HG03378 (cell line): ENCODE data around the gene DYSF.

Source experiments
- ATAC-seq: cut with Tn5 transposase; IDR thresholded peaks from one replicate; pipeline ENCODE4 v1.9.1; 2021; ENCODE audit warnings: mild to moderate bottlenecking, moderate library complexity; ENCODE audit not compliant: unreplicated experiment

The DYSF gene

DNA sequence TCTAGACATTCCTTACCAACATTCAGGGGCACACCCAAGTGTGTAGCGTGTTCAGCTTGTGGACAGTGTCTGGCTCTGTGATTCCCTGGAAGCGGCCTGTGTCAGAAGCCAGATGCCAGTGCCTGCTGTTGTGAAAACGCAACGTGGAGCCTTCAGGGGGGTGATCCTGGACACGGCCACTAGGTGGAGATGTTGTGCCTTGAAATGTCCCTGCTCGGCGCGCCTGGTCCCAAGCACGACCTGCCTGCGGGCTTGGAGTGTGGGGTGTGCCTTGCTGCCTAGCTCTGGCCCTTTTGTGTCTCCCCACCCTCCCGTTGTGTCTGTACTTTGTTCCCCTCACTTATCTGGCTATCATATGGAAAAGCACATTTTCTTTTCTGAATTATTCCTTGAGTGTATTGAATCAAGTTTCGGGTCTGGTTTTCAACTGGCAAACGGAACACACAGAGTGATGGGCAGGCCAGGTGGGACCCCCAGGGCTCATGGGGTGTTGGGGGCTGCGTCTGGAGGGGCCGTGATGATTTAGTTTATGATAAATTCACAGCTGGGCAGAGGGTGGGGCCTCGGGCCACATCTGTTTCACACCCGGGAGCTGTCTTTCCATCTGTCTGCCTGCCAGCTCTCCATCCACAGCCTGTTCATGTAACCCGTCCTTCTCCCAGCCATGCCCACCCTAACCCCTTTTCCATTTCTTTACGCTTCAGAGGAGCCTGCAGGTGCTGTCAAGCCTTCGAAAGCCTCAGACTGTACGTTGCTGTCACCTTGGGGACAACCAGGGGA, 95.5 kb downstream of the DYSF start:
- ATAC-seq: no peak

DNA sequence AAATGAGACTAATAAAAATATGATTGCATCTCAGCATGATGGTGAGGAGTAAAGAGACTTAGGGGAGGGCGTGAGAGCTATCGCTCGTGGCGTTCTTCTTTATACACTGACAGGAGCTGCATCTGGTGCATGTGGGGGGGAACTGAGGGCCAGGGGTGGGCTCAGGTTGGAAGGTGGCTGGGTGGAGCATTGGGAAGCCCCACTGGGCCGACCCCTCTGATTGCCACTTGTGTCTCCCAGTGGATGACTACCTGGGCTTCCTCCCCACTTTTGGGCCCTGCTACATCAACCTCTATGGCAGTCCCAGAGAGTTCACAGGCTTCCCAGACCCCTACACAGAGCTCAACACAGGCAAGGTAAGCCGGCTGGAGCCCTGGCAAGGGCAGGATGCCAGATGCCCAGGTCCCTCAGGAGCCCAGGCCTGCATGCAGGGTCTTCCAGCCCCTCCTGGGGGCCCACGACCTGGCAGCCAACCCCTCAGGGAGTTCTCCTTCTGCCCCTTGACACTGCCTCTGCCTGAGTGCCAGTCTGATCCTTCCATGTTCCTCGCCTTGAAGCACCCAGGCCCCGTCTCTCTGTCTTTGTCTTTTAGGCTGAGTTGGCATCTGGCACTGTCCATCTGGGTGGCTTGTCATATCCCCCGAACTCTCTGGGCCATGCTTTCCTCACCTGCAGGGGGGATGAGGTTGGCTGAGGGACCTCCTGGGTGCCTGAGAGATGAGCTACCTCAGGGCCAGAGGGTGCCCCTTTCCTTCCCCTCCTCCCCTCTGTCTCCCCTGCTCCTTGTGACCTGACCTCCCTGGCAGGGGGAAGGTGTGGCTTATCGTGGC, 97.7 kb downstream of the DYSF start:
- no peak for ATAC-seq

DNA sequence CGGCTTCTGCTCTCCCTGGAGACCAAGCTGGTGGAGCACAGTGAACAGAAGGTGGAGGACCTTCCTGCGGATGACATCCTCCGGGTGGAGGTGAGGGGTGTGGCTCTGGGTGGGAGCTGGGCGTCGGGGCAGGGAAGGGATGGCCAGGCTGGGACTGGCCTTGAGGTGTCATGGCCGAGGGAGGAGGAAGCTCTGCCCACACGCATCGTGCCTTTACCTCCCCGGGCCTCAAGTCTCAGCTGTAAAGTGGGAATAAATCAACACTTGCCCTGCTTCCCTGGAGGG, 98.2 kb downstream of the DYSF start:
- no peak for ATAC-seq

DNA sequence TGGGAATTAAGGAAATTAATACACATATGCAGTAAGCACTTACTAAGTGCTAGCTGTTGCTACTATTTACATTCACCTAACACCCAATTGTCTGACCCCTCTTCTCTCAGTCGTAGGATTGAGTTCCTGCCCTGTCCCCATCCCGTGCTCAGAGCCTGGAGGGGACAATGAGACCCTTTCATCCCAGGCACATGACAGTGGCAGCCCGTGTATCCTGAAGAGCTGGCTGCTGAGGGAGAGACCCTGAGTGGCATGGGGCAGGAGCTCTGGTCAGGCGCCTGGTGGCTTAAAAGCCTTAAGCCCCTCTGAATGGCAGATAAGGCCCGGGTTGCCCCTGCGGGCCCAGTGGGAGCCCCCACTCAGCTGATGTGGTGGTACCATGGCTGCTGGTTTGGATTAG, 99.0 kb downstream of the DYSF start:
- no peak for ATAC-seq

DNA sequence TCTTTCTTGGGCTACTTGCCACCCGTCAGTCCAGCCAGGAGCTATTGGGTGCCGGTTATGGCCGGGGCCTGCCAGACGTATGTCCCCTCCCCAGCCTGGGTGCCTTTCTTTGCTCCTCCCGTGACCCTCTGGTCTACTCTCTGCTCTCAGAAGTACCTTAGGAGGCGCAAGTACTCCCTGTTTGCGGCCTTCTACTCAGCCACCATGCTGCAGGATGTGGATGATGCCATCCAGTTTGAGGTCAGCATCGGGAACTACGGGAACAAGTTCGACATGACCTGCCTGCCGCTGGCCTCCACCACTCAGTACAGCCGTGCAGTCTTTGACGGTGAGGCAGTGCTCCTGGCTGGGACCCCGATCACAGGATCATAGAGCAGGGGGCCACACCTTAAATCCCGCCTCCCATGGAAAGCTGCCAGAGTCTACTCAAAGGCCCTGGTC, 99.5 kb downstream of the DYSF start:
- no peak for ATAC-seq

DNA sequence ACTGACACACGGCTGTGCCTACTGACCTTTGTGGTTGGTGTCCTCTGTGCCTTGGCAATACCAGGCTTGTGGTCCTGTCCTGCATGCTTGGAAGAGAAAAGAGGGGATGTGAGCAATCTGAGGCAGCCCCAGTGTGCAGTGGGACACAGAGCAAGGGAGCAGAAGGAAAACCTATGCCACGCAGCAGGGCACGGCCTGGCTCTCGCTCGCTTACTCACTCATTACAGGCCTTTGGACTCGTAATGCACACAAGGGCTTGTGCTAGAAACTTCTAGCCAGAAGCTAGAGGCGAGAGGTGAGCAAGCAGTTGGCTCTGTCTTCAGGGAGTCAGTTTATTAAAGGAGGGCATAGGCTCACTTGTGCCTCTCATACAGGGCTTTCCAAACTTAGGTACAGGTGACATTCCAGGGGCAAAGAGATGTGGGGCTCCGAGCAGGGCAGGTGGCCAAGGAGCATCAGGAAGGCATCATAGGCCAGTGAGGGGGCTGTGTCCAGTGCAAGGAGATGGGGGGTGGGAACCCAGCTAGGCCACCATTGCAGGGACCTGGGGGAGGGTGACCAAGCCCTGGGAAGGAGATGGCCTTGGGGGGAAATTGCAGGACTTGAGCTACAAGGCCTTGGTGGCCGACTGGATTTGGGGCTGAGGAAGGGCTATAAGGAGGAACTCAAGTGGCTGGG, 100.8 kb downstream of the DYSF start:
- ATAC-seq: no peak

DNA sequence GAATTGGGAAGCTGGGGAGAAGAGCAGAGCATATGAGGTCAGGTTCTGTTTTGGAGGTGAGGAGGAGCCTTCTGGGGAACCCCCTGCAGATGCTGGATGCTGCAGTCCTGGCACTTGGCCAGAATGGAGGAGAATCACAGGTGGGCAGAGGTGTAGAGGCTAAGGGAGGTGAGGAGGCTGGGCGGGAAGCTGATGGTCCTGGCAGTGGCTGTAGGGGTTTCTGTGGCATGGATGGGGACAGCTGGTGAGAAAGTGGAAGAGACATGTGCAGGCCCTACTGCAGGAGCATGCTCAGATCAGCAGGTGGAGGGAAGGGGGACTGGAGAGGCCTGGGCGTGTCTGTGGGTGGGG, 101.3 kb downstream of the DYSF start:
- no peak for ATAC-seq

DNA sequence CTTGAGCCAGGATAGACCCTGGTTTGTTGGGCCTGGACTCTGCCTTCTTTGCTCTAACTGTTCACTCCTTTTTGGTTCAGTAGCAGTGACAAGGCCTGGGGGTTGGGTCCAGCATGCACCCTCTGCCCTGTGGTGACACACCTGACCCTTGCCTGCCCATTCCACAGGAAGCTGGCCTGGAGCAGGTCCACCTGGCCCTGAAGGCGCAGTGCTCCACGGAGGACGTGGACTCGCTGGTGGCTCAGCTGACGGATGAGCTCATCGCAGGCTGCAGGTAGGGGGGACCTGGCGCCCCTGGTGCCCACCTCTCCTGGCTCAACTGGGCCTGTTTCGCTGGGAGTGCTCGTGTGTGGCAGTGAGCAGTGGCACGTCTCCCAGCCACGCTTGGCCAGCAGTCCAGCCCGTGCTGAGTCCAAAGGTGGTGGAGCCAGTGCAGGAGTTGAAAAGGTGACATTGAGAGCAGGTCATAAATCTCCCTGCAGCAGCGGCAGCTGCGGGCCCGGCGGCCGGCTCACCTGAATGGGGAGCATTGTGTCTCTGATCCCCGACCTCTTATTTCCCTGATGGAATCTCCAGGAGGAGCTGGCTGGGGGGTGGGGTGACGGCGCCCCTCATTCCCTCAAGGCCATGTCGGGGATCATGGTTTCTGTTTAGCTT, 102.6 kb downstream of the DYSF start:
- ATAC-seq: no peak

DNA sequence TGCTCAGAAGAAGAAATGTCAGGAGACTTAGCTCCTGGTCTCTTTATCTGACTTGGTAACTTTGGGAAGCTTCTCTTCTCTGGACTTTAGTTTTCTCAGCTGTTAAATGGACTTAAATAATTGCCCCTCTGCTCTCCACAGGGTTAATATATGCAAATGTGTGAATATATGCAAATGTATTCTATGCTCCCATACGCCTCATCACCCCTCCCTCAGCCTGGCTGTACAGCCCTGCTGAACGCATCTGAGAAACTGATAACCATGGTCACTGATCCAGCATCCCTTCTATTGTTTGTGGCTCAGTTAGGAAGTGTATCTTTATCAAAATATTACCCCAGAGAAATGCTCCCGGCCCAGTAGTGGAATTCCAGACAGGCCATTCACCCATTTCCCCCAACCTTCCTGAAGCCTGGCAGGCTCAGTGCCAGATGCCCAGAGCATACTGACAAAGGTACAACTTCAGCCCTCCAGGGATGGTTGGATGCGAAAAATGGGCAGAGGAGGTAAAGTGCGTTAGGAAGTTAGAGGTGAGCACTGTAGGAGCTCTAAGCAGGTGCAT, 103.4 kb downstream of the DYSF start:
- no peak for ATAC-seq

DNA sequence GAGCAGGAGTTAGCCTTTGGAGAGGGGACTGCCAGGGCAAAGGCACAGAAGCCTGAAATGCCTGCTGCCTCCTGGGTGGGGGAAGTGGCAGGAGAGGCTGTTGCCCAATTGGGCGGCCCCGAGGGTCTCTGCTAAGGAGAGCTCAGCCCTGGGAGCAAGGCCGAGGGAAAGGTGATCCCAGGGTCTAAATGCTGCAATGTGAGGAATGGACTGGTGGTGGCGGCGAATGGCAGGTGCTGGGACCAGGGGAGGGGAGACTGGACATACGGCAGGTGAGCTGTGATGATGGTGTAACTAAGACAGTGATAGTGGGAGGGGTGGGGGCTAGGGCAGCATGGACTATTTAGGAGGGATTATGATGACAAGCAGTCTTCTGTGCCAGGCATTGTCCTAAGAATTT, 104.0 kb downstream of the DYSF start:
- no peak for ATAC-seq

DNA sequence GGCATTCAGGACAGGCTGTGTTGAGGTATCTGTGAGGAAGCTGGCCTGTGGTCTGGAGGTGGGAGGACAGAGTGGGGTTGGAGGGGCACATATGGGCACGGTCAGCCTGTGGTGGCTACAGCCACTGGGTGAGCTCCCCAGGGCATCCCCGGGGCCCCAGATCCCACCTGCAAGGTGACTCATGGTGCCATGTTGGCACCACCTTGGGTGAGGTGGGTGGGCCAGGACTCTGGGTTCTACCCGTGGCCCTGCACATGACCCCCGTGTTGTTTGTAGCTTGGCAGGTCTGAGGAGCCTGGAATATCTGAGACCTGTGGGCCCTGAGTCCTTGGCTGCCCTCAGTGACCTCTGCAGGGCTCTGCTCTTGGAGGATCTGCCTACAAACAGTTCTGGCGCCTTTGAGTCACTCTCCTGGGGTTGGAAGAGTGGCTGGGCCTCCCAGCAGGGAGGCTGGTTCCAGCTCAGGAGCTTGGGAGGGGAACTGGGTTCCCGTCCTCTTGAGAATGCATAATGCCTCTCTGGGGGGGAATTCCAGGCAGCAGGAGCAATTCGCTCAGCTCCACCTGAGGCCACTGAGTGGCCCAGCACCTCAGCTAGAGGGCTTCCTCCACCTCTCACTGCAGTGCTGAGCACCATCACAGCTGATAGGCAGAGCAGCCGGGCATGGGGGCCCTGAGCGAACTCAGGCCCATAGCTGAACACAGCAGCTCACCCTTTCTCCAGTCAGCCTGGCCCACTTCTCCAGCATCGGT, 105.1 kb downstream of the DYSF start:
- ATAC-seq: no peak

DNA sequence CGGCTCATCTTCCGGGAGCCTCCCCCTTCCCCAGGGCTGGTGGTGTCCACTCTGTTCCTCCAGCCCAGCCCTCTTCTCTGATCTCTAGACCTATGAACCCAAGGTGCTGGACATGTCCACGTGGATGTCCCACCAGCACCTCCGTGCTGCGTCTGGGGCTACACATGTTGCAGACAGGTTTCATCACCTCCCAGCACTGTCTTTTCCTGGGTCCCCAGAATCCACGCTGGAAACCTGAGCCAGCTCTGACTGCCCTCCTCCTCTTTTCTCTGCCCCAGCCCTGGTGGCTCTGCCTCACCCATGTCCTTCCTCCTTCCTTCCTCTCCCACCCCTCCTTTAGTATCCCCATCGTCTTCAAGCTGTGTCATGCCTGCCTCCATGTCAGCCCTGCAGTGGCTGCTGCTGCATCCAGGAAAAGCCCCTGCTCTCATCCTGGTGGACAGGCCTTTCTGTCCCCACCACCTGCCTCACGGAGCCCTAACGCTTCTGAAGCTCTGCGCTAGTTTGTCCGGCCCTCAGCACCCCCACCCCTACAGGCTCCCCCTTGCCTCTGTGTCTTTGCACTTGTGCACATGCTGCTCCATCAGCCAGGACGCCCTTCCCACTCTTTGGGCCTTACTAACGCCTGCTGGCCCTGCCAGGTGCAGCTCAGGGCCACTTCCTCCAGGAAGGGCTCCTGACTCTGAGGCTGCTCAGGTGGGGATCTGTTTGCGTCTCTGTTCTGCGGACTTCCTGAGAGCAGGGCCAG, 105.9 kb downstream of the DYSF start:
- ATAC-seq: no peak

DNA sequence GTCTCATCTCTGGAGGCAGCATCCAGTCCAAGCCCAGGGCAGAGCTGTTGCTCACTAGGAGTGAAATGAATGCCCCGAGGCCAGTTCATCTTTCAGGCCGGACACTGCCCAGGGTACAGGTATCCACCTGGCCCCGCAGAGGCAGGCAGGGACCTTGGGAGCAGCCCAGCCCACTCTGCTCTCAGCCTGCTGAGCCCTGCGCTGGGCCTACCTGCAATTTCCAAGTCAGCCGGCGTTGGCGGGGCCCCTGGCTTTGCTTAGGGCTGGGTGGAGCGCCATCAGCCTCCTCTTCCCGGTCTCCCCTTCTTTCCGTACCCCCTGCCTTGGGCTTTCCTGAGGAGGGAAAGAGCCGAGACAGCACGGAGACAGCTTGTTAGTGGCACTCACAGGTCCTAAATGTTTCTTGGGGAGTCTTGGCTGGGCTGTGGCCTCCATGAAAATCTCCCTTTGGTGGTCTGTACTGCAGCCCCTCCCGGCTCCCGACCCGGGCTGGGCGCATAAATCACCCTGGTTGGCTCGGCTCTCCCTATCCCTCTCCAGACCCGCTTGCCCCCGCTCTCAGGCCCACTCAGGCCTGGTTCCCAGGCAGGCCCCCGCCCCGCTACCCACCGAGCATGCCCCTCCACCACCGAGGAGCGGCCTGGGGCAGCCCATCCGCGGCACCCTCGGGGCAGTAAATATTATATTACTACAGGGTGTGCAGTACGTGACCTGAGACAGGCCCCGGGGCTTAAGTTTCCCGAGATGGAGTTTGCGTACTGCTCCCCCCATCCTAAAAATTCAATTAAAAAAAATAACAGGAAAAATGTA, 106.7 kb downstream of the DYSF start:
- no peak for ATAC-seq

DNA sequence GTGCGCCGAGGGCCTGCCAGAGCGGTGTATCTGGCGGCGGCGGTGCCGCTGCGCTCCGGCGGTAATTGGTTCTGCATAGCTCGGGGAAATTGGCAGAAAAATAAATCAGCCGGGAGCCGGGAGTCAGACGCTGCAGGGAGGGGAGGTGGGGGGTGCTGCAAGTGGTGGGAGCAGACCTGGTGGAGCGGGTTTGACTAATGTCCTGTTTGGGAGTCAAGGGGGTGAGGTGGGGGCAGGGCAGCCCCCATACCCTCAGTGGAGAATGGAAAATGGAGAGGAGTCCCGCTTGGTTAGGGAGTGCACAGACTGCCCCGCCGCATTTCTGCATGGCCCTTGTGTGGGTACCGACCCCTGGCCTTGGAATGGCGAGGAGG, 107.3 kb downstream of the DYSF start:
- ATAC-seq: no peak

DNA sequence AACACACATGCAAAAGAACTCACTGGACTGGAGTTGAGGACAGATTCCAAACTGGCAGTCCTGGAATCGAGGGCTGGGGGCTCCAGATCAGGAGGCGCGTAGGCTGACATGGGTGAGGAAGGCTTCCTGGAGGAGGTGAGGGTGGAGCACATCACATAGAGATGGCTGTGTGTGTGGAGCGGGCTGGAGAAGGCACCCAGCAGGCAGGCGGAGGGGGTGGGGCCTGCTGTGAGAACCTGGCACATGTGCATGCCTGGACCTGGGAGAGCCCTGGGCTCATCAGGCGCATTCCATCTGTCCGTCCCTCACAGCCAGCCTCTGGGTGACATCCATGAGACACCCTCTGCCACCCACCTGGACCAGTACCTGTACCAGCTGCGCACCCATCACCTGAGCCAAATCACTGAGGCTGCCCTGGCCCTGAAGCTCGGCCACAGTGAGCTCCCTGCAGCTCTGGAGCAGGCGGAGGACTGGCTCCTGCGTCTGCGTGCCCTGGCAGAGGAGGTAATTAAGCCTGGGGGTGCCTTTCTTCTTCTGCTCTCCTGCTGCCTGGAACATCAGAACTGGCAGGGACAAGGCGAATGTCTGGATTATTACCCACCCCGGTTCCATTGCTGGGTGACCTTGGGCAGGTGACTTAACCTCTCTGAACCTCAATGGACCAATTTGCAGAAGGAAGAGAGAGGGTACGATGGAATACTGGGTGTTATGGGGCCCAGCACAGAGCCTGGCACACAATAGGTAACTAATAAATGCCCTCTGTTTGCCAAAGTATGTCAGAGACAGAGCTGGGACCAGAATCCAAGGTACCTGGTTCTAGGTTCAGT, 108.3 kb downstream of the DYSF start:
- no peak for ATAC-seq

DNA sequence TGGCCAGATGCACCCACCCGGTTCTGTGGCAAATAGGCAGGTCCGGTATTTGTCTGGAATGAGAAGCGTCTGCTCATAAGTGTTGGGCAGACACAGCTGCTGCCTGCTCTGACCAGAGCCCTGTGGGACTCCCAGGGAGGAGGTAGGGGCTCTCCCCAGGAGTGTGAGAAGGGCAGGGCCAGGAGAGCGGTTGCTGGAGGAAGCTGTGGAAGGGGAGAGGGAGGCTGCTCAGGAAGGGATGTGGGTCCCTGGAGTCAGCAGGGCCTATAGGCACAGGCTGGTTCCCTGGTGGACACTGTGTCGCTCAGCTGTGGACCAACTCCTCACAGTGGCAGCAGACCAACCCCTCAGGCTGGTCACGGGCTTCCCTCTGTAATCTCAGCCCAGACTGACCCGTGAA, 109.2 kb downstream of the DYSF start:
- ATAC-seq: no peak

DNA sequence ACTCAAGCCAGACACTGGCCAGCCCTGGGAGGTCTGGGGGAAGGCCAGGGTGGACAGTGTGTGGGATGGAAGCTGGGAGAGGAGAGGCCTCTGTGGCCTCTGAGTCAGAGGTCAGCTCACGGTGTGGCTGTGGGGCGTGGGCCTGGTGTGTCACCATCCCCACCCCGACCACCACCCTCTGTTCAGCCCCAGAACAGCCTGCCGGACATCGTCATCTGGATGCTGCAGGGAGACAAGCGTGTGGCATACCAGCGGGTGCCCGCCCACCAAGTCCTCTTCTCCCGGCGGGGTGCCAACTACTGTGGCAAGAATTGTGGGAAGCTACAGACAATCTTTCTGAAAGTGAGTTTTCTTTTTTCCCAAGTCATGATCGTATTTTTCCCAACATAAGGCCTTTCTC, 110.5 kb downstream of the DYSF start:
- no peak for ATAC-seq

DNA sequence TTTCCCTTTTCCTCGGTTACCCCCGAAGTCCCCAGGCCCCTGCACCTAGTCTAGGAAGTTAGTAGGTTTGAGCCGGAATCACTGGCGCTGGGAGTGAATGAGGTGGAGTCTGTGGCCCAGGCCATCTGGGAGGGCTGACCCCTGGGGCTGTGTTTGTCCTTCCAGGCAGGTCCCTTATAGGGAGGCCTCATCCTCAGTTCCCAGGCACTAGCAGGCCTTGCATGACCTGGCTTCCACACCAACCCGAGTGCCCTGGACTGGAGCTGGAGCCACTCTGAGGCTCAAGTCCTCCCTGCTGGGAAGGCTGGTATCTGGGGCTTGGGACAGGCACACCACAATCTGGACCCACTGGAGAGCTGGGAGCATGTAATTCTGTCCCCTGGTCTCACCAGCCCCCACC, 111.0 kb downstream of the DYSF start:
- ATAC-seq: no peak
